ENCODE results near the gene PSENEN. TPM values are rescaled to one million over a fixed set of nuclear protein-coding genes. Genes with fewer than 3 reads are reported as not detected.
A peak's percentile ranks its signal among the peaks of the same experiment; 100 is the strongest.

Gene PSENEN
- total and polyA plus RNA-seq, 9 of the 15 experiments (the other 6 are each of a cell fraction or from before 2014, with no cell fraction given) = 34.5 to 299 (median 61.1) TPM

DNA sequence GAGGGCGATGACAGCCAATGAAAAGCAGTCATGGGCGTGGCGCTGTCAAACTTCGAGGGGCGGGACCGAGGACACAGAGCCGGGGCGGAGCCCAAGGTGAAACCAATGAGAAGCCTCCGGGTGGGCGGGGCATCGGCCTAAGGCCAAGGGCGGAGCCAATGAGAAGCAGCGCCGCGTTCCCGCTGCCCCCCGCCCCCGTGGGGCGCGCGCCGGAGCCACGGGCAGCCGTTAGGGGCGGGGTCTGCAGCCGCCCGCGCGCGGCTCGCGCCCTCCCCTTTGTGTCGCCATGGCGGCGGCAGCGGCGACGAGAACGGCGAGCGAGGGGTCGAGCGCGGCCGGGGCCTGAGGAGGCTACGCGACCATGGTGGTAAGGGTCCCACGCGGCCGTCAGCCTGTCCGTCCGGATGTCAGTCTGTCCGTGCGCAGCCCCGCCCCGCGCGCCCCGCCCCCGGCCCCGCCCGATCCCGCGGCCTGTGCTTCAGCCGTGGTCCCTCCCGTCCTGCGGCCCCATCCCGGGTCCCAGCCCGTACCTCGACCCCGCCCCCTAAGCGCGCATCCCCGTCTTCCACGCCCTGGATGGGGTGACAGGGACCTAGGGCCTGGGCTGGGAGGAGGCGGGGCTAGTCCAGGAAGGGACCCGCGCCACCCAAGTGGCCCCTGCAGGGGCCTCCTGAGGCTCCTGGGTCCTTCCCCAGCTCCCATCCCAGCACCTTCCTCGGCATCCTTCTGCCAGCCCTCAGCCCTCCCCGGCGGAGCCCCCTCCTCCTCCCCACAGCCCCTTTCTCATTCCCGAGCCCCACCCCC lies 30.0 kb downstream of the PSENEN start, which contains the start of gene ARHGAP33 (continued):
- TF ChIP-seq, protein P1, sequence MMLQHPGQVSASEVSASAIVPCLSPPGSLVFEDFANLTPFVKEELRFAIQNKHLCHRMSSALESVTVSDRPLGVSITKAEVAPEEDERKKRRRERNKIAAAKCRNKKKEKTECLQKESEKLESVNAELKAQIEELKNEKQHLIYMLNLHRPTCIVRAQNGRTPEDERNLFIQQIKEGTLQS (IDR thresholded peaks at IDR 0.05) = no peak
- TF ChIP-seq, protein P1 (CRISPR knock-in tag; conservative IDR thresholded peaks at IDR 0.05) = no peak
- TF ChIP-seq, protein P2, sequence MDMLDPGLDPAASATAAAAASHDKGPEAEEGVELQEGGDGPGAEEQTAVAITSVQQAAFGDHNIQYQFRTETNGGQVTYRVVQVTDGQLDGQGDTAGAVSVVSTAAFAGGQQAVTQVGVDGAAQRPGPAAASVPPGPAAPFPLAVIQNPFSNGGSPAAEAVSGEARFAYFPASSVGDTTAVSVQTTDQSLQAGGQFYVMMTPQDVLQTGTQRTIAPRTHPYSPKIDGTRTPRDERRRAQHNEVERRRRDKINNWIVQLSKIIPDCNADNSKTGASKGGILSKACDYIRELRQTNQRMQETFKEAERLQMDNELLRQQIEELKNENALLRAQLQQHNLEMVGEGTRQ (CRISPR knock-in tag; IDR thresholded peaks at IDR 0.05) = no peak
- TF ChIP-seq MEIS2 (IDR thresholded peaks at IDR 0.05; ENCODE audit: partially characterized antibody) (peak; percentile 78), FOXK2 (conservative IDR thresholded peaks at IDR 0.05 in 1 of 2, IDR thresholded peaks at IDR 0.05 in 1 of 2; ENCODE audit: low read depth in 2 of 2) (no peak), XRCC5 (IDR thresholded peaks at IDR 0.05; ENCODE audit: low read depth, low read length) (no peak), TAF7 (tag; IDR thresholded peaks at IDR 0.05) (no peak), MIER1 (IDR thresholded peaks at IDR 0.05; ENCODE audit: low read depth) (no peak), MCM5 (IDR thresholded peaks at IDR 0.05; ENCODE audit: low read depth) (no peak), MEF2D (tag; conservative IDR thresholded peaks at IDR 0.05; ENCODE audit: low read depth) (no peak), SIN3B (IDR thresholded peaks at IDR 0.05; ENCODE audit: low read depth) (no peak)
- TF ChIP-seq, protein P3, sequence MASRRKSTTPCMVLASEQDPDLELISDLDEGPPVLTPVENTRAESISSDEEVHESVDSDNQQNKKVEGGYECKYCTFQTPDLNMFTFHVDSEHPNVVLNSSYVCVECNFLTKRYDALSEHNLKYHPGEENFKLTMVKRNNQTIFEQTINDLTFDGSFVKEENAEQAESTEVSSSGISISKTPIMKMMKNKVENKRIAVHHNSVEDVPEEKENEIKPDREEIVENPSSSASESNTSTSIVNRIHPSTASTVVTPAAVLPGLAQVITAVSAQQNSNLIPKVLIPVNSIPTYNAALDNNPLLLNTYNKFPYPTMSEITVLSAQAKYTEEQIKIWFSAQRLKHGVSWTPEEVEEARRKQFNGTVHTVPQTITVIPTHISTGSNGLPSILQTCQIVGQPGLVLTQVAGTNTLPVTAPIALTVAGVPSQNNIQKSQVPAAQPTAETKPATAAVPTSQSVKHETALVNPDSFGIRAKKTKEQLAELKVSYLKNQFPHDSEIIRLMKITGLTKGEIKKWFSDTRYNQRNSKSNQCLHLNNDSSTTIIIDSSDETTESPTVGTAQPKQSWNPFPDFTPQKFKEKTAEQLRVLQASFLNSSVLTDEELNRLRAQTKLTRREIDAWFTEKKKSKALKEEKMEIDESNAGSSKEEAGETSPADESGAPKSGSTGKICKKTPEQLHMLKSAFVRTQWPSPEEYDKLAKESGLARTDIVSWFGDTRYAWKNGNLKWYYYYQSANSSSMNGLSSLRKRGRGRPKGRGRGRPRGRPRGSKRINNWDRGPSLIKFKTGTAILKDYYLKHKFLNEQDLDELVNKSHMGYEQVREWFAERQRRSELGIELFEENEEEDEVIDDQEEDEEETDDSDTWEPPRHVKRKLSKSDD (conservative IDR thresholded peaks at IDR 0.05; ENCODE audit: low read length) = no peak
- TF ChIP-seq, protein P4, sequence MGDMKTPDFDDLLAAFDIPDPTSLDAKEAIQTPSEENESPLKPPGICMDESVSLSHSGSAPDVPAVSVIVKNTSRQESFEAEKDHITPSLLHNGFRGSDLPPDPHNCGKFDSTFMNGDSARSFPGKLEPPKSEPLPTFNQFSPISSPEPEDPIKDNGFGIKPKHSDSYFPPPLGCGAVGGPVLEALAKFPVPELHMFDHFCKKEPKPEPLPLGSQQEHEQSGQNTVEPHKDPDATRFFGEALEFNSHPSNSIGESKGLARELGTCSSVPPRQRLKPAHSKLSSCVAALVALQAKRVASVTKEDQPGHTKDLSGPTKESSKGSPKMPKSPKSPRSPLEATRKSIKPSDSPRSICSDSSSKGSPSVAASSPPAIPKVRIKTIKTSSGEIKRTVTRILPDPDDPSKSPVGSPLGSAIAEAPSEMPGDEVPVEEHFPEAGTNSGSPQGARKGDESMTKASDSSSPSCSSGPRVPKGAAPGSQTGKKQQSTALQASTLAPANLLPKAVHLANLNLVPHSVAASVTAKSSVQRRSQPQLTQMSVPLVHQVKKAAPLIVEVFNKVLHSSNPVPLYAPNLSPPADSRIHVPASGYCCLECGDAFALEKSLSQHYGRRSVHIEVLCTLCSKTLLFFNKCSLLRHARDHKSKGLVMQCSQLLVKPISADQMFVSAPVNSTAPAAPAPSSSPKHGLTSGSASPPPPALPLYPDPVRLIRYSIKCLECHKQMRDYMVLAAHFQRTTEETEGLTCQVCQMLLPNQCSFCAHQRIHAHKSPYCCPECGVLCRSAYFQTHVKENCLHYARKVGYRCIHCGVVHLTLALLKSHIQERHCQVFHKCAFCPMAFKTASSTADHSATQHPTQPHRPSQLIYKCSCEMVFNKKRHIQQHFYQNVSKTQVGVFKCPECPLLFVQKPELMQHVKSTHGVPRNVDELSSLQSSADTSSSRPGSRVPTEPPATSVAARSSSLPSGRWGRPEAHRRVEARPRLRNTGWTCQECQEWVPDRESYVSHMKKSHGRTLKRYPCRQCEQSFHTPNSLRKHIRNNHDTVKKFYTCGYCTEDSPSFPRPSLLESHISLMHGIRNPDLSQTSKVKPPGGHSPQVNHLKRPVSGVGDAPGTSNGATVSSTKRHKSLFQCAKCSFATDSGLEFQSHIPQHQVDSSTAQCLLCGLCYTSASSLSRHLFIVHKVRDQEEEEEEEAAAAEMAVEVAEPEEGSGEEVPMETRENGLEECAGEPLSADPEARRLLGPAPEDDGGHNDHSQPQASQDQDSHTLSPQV (IDR thresholded peaks at IDR 0.05) = no peak
- TF ChIP-seq, protein P5, sequence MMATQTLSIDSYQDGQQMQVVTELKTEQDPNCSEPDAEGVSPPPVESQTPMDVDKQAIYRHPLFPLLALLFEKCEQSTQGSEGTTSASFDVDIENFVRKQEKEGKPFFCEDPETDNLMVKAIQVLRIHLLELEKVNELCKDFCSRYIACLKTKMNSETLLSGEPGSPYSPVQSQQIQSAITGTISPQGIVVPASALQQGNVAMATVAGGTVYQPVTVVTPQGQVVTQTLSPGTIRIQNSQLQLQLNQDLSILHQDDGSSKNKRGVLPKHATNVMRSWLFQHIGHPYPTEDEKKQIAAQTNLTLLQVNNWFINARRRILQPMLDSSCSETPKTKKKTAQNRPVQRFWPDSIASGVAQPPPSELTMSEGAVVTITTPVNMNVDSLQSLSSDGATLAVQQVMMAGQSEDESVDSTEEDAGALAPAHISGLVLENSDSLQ (IDR thresholded peaks at IDR 0.05) = peak; percentile 86
- TF ChIP-seq, protein P6, sequence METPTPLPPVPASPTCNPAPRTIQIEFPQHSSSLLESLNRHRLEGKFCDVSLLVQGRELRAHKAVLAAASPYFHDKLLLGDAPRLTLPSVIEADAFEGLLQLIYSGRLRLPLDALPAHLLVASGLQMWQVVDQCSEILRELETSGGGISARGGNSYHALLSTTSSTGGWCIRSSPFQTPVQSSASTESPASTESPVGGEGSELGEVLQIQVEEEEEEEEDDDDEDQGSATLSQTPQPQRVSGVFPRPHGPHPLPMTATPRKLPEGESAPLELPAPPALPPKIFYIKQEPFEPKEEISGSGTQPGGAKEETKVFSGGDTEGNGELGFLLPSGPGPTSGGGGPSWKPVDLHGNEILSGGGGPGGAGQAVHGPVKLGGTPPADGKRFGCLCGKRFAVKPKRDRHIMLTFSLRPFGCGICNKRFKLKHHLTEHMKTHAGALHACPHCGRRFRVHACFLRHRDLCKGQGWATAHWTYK (CRISPR knock-in tag; IDR thresholded peaks at IDR 0.05) = no peak
